PC-3 (cell line): ENCODE measurements around the gene APCDD1.

ENCODE experiments used
- CTCF ChIP-seq: fragments of 300-600 bp; sonication (generic); conservative IDR thresholded peaks from 2 replicates; pipeline ENCODE4 v1.5.1; 2017; ENCODE audit warnings: antibody characterized with exemption, low read depth, mild to moderate bottlenecking, low read length
- EZH2 ChIP-seq: fragments of 300-600 bp; sonication (generic); IDR thresholded peaks from one replicate; pipeline ENCODE4 v1.6.1; 2017; ENCODE audit warnings: antibody characterized with exemption, mild to moderate bottlenecking, low read length; ENCODE audit not compliant: unreplicated experiment
- EZH2phosphoT487 ChIP-seq: fragments of 300-600 bp; sonication (generic); IDR thresholded peaks from 2 replicates; pipeline ENCODE4 v1.6.1; 2018; ENCODE audit warnings: mild to moderate bottlenecking, antibody characterized with exemption, low read length, borderline replicate concordance

GRCh38 chr18:10471574-10471973 is 17.1 kb downstream of the APCDD1 start:
- no peak for TF ChIP-seq CTCF
- TF ChIP-seq EZH2phosphoT487 = no peak
- TF ChIP-seq EZH2 = no peak
